ENCODE measurements around the gene ARHGEF37.

ARHGEF37 gene

GRCh38 chr5:149679876-149680809, 98.8 kb downstream of the ARHGEF37 start:
- no peak for DNase-seq

GRCh38 chr5:149680810-149681221, 99.5 kb downstream of the ARHGEF37 start:
- DNase-seq = no peak

DNA sequence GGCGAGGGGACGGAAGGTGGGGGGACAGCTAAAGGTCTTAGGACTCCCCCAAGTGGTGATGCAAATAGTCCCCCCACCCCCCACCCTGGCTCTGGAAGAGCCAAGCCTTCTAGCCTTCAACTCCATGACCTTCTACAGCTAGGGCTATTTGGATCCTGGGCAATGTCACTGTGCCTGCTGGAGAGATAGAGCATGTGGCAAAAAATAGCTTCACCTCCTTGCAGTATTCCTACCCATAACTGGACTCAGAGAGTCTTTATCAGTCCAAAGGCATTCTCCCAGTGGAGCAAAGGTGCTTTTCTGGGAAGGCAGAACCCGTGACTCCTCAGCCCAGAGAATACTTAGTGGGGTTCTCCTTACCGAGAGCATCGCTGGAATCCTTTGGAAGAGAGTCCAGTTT, 100.0 kb downstream of the ARHGEF37 start:
- DNase-seq = no peak

DNA sequence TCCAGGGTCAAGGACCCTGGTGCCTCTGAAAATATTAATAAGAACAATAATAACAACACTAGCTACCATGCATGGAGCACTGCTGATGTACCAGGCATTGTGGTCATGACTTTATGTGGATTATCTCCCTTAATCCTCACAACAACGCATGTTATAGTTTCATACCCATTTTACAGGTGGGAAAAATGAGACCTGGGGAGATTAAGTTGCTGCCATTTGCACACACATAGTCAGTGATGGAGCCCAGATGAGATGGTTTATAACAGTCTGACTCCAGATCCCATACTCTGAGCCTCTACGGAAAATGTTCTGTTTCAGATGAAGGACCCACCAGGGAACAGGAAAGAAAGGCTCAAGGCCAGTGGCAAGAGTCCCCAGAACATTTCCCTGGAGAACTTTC, 100.6 kb downstream of the ARHGEF37 start:
- DNase-seq = no peak

DNA sequence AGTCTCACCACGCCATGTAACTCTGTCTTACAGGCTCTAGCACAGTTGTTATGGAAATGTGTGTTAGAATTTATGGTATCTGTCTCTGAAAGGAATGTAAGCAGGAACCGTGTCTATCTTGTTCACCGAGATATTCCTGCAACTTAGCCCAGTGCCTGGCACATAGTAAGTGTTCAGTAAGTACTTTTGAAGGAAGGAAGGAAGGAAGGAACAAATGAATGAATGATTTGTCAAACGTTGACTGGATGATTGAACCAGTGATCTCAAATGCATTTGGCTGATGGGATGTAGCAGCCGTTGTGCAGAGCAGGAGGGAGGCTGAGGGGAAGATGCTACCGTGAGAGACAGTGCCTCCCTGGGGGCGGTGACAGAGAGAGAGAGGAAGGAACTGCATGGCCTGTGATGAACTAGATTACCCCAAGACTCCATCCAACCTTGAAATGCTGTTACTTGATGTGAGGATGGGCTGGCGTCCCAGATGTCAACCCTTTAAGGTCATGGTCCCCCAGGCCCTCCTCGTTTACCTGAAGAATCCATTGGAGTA, 101.3 kb downstream of the ARHGEF37 start:
- DNase-seq = no peak

DNA sequence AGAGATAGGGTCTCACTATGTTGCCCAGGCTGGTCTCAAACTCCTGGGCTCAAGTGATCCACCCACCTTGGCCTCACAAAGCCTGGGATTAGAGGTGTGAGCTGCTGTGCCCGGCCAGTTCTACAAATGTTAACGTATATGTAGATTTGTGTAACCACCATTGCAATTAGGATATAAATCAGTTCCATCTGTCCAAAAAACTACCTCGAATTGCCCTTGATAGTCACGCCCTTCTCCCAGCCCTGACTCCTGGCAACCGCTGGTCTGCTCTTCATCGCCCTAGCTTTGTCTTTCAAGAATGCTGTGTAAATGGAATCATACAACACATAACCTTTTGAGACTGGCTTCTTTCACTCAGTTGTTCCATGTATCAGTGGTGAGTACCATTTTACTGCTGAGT, 102.7 kb downstream of the ARHGEF37 start:
- DNase-seq = no peak

GRCh38 chr5:149684371-149684770, 103.1 kb downstream of the ARHGEF37 start:
- no peak for DNase-seq

Data from activated naive CD4-positive, alpha-beta T cell (primary cell).